ENCODE data around the gene SCG2. TPM values are rescaled to one million over a fixed set of nuclear protein-coding genes. Genes with fewer than 3 reads are reported as not detected.

The SCG2 gene
- polyA plus RNA-seq, 1 donor: not detected

- DNase-seq: no peak
Observed at GRCh38 chr2:223570784-223571183, 31.4 kb downstream of the SCG2 start.

- no peak for DNase-seq
Observed at GRCh38 chr2:223566396-223566795, 35.8 kb downstream of the SCG2 start.

GRCh38 chr2:223563462-223563861, 38.7 kb downstream of the SCG2 start:
- DNase-seq: no peak

- DNase-seq: no peak
Observed at GRCh38 chr2:223562078-223562477, 40.1 kb downstream of the SCG2 start.

- DNase-seq: no peak
Observed at GRCh38 chr2:223560749-223561435, 41.3 kb downstream of the SCG2 start.

GRCh38 chr2:223558970-223559369, 43.2 kb downstream of the SCG2 start:
- DNase-seq: no peak

- DNase-seq: no peak
Observed at GRCh38 chr2:223554923-223555322, 47.2 kb downstream of the SCG2 start.

GRCh38 chr2:223549215-223549614, 52.9 kb downstream of the SCG2 start:
- DNase-seq: no peak

GRCh38 chr2:223548194-223548593, 54.0 kb downstream of the SCG2 start:
- DNase-seq: no peak

Other genes starting within 250 kb of the SCG2 start
- gene AP1S3, start 235.2 kb upstream of the SCG2 start, polyA plus RNA-seq (ENCODE audit: insufficient read length): 0.86 TPM

Measured in hindlimb muscle (tissue), 1 donor.